WTC11 (cell line): ENCODE data around the gene NPIPB4. TPM values are rescaled to one million over a fixed set of nuclear protein-coding genes. Genes with fewer than 3 reads are reported as not detected.
"Not testable (repeated sequence)": the region's sequence is repeated elsewhere in the genome, so short reads cannot be mapped to it uniquely, and the experiment has no call there.

Source experiments
- ATAC-seq: fragments of 200-7000 bp; cut with Tn5 transposase; 2 replicates; pipeline ENCODE4 v1.10.0; 2021; ENCODE audit warnings: mild to moderate bottlenecking, moderate library complexity
- CTCF ChIA-PET: fragments of 300-600 bp; sonication (Branson Sonifier 250); formaldehyde crosslinking; loops from one replicate; lab custom pipeline; 2021; ENCODE audit warnings: antibody characterized with exemption; lab: Charles Lee
- POLR2A ChIA-PET: fragments of 350-600 bp; sonication (Branson Sonifier 250); formaldehyde crosslinking; loops from one replicate; lab custom pipeline; 2021; ENCODE audit warnings: antibody characterized with exemption; lab: Charles Lee
- DNase-seq: peaks from one replicate; pipeline ENCODE4 v3.0.0; 2021; ENCODE audit warnings: low spot score
- H3K27ac Mint-ChIP-seq: 2 replicates; pipeline ENCODE4 v1.8.0; 2021; ENCODE audit warnings: mixed read lengths
- H3K27me3 Mint-ChIP-seq: 2 replicates; pipeline ENCODE4 v1.8.0; 2021; ENCODE audit warnings: low read depth, mild to moderate bottlenecking, moderate library complexity, mixed read lengths
- H3K36me3 Mint-ChIP-seq: 2 replicates; pipeline ENCODE4 v1.8.0; 2021; ENCODE audit warnings: mixed read lengths
- H3K4me1 Mint-ChIP-seq: 2 replicates; pipeline ENCODE4 v1.8.0; 2022; ENCODE audit warnings: mixed read lengths
- H3K4me3 Mint-ChIP-seq: 2 replicates; pipeline ENCODE4 v1.8.0; 2021; ENCODE audit warnings: mild to moderate bottlenecking, moderate library complexity, mixed read lengths
- H3K9me3 Mint-ChIP-seq: 2 replicates; pipeline ENCODE4 v1.8.0; 2021; ENCODE audit warnings: mixed read lengths
- total RNA-seq: library from RNA; stranded (reverse); gene quantifications from 3 replicates; pipeline ENCODE4 v1.2.3, GENCODE V29; 2021

NPIPB4 gene
- total RNA-seq, 1 experiment from 2014 or later: 56.8 TPM

DNA sequence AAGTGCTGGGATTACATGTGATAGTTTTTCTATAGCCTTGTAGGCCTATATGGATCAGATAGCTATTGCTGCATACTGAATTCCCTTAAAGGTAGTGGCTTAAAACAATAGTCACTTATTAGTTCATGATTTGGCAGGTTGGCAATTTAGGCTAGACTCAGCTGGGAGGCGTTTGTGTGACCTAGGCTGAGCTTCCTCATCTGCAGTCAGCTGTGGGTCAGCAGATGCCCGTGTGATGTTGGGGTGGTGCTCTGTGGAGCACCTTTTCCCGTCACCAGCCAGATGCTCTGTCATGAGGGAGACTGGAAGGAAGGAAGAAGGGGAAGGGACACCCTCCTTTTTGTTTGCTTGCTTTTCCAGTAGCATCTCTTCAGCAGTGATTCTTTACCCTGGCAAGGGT, 64.2 kb downstream of the NPIPB4 start:
- H3K27ac Mint-ChIP-seq, H3K27me3 Mint-ChIP-seq, ATAC-seq, CTCF ChIA-PET, H3K36me3 Mint-ChIP-seq, H3K9me3 Mint-ChIP-seq, DNase-seq, H3K4me3 Mint-ChIP-seq, H3K4me1 Mint-ChIP-seq, POLR2A ChIA-PET: not testable (repeated sequence)

DNA sequence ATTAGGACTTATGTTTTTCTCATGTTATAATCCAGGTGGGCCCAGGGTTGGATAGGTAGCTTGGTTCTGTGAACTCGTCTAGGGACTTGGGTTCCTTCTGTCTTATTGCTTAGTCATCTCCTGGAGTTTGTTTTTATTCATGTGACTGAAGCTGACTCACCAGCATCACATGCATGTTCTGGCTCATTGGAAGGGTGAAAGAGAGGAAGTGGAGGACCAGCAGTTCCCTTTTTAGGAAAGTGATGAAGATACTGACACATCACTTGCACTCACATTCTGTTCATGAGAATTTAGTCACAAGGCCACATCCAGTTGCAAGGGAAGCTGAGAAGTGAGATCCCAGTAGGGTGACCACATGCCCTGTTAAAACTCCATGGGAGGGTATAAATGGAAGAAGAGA, 67.0 kb downstream of the NPIPB4 start:
- H3K4me3 Mint-ChIP-seq, DNase-seq, H3K27me3 Mint-ChIP-seq, H3K4me1 Mint-ChIP-seq, ATAC-seq, CTCF ChIA-PET, H3K9me3 Mint-ChIP-seq, H3K27ac Mint-ChIP-seq, POLR2A ChIA-PET, H3K36me3 Mint-ChIP-seq: not testable (repeated sequence)

Other genes with a start within 250 kb of the NPIPB4 start
- 0.25 TPM in 1 of 3 replicates, not detected in the others for gene IGSF6, start 205.1 kb downstream of the NPIPB4 start, total RNA-seq
- gene OTOA, start 193.8 kb downstream of the NPIPB4 start, total RNA-seq: 0.07 to 0.11 TPM (median 0.07 TPM) in 3 replicates
- gene UQCRC2, start 95.6 kb upstream of the NPIPB4 start, total RNA-seq: 197 to 207 TPM (median 198 TPM) in 3 replicates
- not detected in 3 replicates for gene PDZD9, start 143.4 kb upstream of the NPIPB4 start, total RNA-seq
- gene MOSMO, start 150.4 kb upstream of the NPIPB4 start, total RNA-seq: 10.7 to 11.6 TPM (median 10.7 TPM) in 3 replicates
- gene VWA3A, start 234.8 kb upstream of the NPIPB4 start, total RNA-seq: 0.11 TPM in 1 of 3 replicates, not detected in the others